Retinal pigment epithelial cell (primary cell): ENCODE data around the gene UBE2R2.
A peak's percentile ranks its signal among the peaks of the same experiment; 100 is the strongest.

Source experiments
- DNase-seq: peaks from one replicate; pipeline ENCODE4 v3.0.0-alpha.2; 2010; ENCODE audit warnings: low read depth
- H3K4me3 ChIP-seq: 2 replicates; pipeline ENCODE4 v1.5.1; 2011; ENCODE audit warnings: mild to moderate bottlenecking, low read length, control low read depth, moderate library complexity
- CTCF ChIP-seq: conservative IDR thresholded peaks from 2 replicates; pipeline ENCODE4 v1.5.1; 2011; ENCODE audit warnings: low read depth, low read length, control low read depth, inconsistent platforms

Gene UBE2R2

GRCh38 chr9:33877727-33878489 lies 60.9 kb downstream of the UBE2R2 start:
- no peak for DNase-seq
- no peak for TF ChIP-seq CTCF
- no peak overlapping the region for H3K4me3 ChIP-seq

GRCh38 chr9:33878691-33879366 lies 61.9 kb downstream of the UBE2R2 start:
- H3K4me3 ChIP-seq: no peak overlapping the region
- TF ChIP-seq CTCF: no peak
- DNase-seq: no peak

GRCh38 chr9:33880211-33881089 lies 63.5 kb downstream of the UBE2R2 start:
- no peak overlapping the region for H3K4me3 ChIP-seq
- no peak for DNase-seq
- TF ChIP-seq CTCF: no peak

- no peak overlapping the region for H3K4me3 ChIP-seq
- DNase-seq: no peak
- no peak for TF ChIP-seq CTCF
These were observed 64.7 kb downstream of the UBE2R2 start for GRCh38 chr9:33881635-33882034.

GRCh38 chr9:33884856-33885701 lies 68.1 kb downstream of the UBE2R2 start:
- peak; percentile 80 for DNase-seq
- no peak overlapping the region for H3K4me3 ChIP-seq
- no peak for TF ChIP-seq CTCF

GRCh38 chr9:33885948-33886347 lies 69.0 kb downstream of the UBE2R2 start:
- no peak for DNase-seq
- no peak for TF ChIP-seq CTCF
- no peak overlapping the region for H3K4me3 ChIP-seq
